ENCODE results near the gene TMEM132A. TPM values are rescaled to one million over a fixed set of nuclear protein-coding genes. Genes with fewer than 3 reads are reported as not detected.

Gene TMEM132A
- total RNA-seq, 1 experiment from 2014 or later: 54.4 TPM

- intact Hi-C loops (cut with micrococcal nuclease; ENCODE audit: unreplicated experiment): no loop called here
- no peak overlapping the region for H3K4me2 ChIP-seq
- H3K4me3 ChIP-seq: no peak overlapping the region
- H3K36me3 ChIP-seq (ENCODE audit: low read depth): no peaks in the 10 kb centered on the region
- H3K27ac ChIP-seq: no peak overlapping the region
- H3F3A ChIP-seq (ENCODE audit: insufficient read depth, low read depth): 0 out of 2 replicates have a peak, but pooled peaks cover 4% of the 10 kb centered on the region
- no TSS peak for BruUV-seq (replicated peaks)
- H3K9me2 ChIP-seq (ENCODE audit: insufficient read depth): no peaks in the 10 kb centered on the region
- peaks cover 4% of the 10 kb centered on the region for H3K4me1 ChIP-seq (replicated peaks; ENCODE audit: insufficient read depth)
- ChIA-PET CTCF (no interaction called here), POLR2A (ENCODE audit: unreplicated experiment) (interaction anchor here (0.6 kb wide), 1 partner anchor 29 kb away, joined by 3 read pairs; no protein-coding TSS in a partner anchor)
- H3K9me3 ChIP-seq (ENCODE audit: insufficient read depth, low read depth): no peaks in the 10 kb centered on the region
- TF ChIP-seq CTCF (conservative IDR thresholded peaks at IDR 0.05) (no peak), EZH2 (IDR thresholded peaks at IDR 0.05; ENCODE audit: low read depth) (no peak)
- no peak overlapping the region for H2AFZ ChIP-seq
- H3K27me3 ChIP-seq (ENCODE audit: insufficient read depth, low read depth): no peaks in the 10 kb centered on the region
- H4K20me1 ChIP-seq (ENCODE audit: insufficient read depth): no peaks in the 10 kb centered on the region
- DNase-seq: peak in 1 of 2 experiments; percentile 17
- H3K79me2 ChIP-seq (ENCODE audit: low read depth): no peaks in the 10 kb centered on the region
These were observed 12.3 kb downstream of the TMEM132A start for GRCh38 chr11:60936467-60937143.

- Histone ChIP-seq H3K4me1 (replicated peaks; ENCODE audit: insufficient read depth) (peaks cover 9% of the 10 kb centered on the region), H3F3A (ENCODE audit: insufficient read depth, low read depth) (0 out of 2 replicates have a peak, but pooled peaks cover 4% of the 10 kb centered on the region), H3K9me2 (ENCODE audit: insufficient read depth) (no peaks in the 10 kb centered on the region), H3K27ac (no peak overlapping the region), H4K20me1 (ENCODE audit: insufficient read depth) (no peaks in the 10 kb centered on the region), H3K9me3 (ENCODE audit: insufficient read depth, low read depth) (no peaks in the 10 kb centered on the region), H3K79me2 (ENCODE audit: low read depth) (no peaks in the 10 kb centered on the region), H3K27me3 (ENCODE audit: insufficient read depth, low read depth) (no peaks in the 10 kb centered on the region), H3K4me2 (no peak overlapping the region), H2AFZ (no peak overlapping the region), H3K4me3 (no peak overlapping the region), H3K36me3 (ENCODE audit: low read depth) (no peaks in the 10 kb centered on the region)
- intact Hi-C loops (cut with micrococcal nuclease; ENCODE audit: unreplicated experiment): no loop called here
- DNase-seq: no peak
- TF ChIP-seq CTCF (conservative IDR thresholded peaks at IDR 0.05): no peak
- no peak for TF ChIP-seq EZH2 (IDR thresholded peaks at IDR 0.05; ENCODE audit: low read depth)
- CTCF ChIA-PET: no interaction called here
- no TSS peak for BruUV-seq (replicated peaks)
- POLR2A ChIA-PET (ENCODE audit: unreplicated experiment): no interaction called here
These were observed 12.9 kb downstream of the TMEM132A start for GRCh38 chr11:60937144-60937527.

- H2AFZ ChIP-seq: no peak overlapping the region
- TF ChIP-seq EZH2 (IDR thresholded peaks at IDR 0.05; ENCODE audit: low read depth) (no peak), CTCF (conservative IDR thresholded peaks at IDR 0.05) (no peak)
- no peaks in the 10 kb centered on the region for H3K9me2 ChIP-seq (ENCODE audit: insufficient read depth)
- no peaks in the 10 kb centered on the region for H4K20me1 ChIP-seq (ENCODE audit: insufficient read depth)
- no peak overlapping the region for H3K4me2 ChIP-seq
- H3K27me3 ChIP-seq (ENCODE audit: insufficient read depth, low read depth): no peaks in the 10 kb centered on the region
- POLR2A ChIA-PET (ENCODE audit: unreplicated experiment): interaction anchor here (0.6 kb wide), 1 partner anchor 24 kb away, joined by 5 read pairs; the partner anchor contains the start of gene TMEM109
- no peak for DNase-seq
- H3K4me1 ChIP-seq (replicated peaks; ENCODE audit: insufficient read depth): peaks cover 16% of the 10 kb centered on the region
- BruUV-seq (replicated peaks): no TSS peak
- no peaks in the 10 kb centered on the region for H3K36me3 ChIP-seq (ENCODE audit: low read depth)
- intact Hi-C loops (cut with micrococcal nuclease; ENCODE audit: unreplicated experiment): no loop called here
- H3F3A ChIP-seq (ENCODE audit: insufficient read depth, low read depth): peaks cover 11% of the 10 kb centered on the region
- H3K27ac ChIP-seq: no peak overlapping the region
- CTCF ChIA-PET: no interaction called here
- no peaks in the 10 kb centered on the region for H3K79me2 ChIP-seq (ENCODE audit: low read depth)
- no peak overlapping the region for H3K4me3 ChIP-seq
- H3K9me3 ChIP-seq (ENCODE audit: insufficient read depth, low read depth): no peaks in the 10 kb centered on the region
These were observed 13.6 kb downstream of the TMEM132A start for GRCh38 chr11:60937811-60938210.

Data from PC-9 (cell line).